HG03097 (cell line): ENCODE measurements around the gene TTYH2.

Source experiments
- ATAC-seq: cut with Tn5 transposase; IDR thresholded peaks from one replicate; pipeline ENCODE4 v1.9.1; 2021; ENCODE audit not compliant: unreplicated experiment, low FRiP score

The TTYH2 gene

GRCh38 chr17:74231928-74232907 lies 18.8 kb downstream of the TTYH2 start:
- no peak for ATAC-seq

GRCh38 chr17:74233937-74234336 lies 20.6 kb downstream of the TTYH2 start:
- no peak for ATAC-seq

DNA sequence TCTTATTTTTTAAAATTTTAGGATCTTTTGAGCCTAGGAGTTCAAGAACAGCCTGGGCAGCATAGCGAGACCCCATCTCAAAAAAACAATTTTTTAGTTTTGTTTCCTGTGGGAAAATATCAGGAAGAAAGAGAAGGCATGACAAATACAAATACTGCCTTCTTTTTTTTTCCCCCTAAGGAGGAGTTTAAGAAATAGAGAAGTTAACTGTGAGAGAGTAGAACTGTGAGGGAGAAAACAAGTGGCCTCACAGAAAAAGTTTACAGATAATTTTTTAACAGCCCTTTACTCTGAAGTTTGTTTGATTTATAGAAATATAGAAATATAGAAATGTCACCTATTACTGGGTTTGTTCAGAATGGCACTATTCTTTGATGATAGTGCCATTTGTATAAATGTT lies 21.1 kb downstream of the TTYH2 start:
- no peak for ATAC-seq

- ATAC-seq, result no peak
Measured at GRCh38 chr17:74235040-74235581, 21.7 kb downstream of the TTYH2 start.

DNA sequence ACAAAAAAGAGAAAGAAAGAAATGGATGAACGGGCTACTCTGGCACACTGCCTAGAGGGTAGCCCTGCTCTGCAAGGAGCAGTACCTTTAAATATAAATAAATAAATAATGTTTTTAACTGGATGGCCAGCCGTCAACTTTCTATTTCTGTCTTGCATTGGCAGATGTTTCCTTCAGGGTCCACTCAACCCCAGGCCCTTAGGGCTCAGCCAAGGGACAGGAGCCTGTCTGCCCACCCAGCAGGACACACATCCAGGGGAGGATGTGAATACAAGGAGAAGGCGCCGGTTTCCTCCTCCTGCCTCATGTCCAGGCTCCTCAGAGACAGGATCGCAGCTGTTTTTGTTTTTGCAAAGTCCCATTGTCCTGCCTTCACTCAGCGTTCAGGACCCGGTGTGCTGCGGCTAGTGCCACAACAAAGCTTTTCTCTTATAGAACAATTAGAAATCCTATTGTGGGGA lies 22.6 kb downstream of the TTYH2 start:
- no peak for ATAC-seq

DNA sequence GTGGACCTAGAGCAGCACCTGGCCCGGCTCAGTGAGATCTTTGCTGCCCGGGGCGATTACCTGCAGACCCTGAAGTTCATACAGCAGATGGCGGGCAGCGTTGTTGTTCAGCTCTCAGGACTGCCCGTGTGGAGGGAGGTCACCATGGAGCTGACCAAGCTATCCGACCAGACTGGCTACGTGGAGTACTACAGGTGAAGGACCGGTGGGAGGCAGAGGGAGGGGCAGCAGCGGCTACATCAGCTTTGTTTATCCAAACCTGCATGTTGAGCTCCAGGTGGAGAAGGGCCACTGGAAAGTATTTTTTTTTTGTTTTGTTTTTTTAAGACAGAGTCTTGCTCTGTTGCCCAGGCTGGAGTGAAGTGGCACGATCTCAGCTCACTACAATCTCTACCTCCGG lies 23.9 kb downstream of the TTYH2 start:
- ATAC-seq, result no peak

DNA sequence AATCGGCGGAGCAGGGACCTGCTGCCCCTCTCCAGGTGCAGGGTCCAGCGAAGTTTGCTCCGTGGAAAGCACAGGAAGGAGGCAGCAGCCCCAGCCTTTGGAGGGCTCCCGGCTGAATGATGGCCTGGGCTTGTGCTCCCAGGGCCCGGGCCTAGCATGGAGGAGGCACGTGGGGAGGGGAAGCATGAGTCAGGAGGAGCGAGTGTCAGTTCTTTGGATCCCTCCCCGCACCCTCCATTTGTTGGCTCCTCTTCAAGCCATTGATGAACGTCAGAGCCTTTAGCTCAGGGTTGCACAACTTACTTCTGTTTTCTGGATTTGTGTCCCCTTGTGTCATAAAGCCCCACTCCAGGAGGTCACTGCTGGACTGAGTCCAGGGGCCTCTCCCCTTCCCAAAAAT lies 25.8 kb downstream of the TTYH2 start:
- ATAC-seq, result no peak

DNA sequence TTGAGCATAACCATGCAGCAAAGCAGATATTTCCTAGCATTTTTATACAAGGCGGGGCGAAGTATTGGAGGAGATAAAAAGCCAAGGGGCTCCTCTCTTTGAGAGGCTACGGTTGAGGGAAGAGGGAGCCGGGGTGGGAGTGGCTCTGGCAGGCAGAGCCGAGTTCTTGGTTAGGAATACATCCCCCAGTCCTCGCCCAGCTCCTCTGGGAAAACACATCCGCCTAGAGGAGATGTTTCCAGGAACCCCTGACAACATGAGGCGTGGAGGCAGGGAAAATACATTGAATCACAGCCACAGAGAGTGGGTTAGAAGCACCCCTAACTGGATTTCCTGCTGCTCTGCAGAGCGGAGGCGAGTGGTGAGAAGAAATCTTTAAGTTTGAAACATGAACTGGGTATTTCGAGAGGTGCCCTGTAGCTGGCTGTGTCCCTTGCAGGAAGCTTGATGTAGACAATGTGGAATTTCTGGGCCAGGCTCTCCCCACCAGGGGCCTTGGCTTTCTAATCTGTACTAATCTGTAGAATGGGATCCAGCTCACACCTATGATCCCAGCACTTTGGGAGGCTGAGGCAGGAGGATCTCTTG lies 27.3 kb downstream of the TTYH2 start:
- no peak for ATAC-seq

- ATAC-seq, result no peak
Measured at GRCh38 chr17:74241431-74241830, 28.1 kb downstream of the TTYH2 start.

GRCh38 chr17:74241847-74242246 lies 28.5 kb downstream of the TTYH2 start:
- ATAC-seq, result no peak

DNA sequence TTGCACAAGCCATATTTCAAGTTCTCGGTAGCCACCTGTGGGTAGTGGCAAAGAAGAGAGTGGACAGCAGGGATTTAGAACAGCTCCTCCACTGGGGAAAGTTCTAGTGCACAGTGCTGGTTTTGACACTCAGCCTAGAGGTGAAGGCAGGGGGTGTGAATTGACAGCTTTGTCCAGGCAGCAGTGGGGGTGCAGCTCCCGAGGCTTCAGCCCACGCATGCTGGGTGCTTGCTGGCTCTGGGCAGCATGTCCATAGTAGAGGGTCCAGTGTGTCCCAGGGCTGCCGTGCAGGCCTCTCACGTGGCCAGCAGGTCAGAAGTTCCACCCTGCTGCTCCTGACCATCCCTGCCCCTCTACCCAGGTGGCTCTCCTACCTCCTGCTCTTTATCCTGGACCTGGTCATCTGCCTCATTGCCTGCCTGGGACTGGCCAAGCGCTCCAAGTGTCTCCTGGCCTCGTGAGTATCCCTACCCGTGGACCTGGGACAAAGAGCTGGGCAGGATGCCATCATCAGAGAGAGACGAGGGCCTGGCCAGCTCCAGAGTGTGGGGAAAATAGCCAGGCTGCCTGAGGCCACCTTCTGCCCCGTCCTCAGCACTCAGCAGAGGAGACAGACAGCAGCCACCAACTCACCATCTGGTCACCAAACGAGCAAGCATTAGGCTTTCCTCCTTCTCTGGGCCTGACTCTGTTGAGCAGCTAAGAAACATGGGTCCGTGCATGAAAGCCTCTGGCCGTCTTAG lies 29.8 kb downstream of the TTYH2 start:
- no peak for ATAC-seq

DNA sequence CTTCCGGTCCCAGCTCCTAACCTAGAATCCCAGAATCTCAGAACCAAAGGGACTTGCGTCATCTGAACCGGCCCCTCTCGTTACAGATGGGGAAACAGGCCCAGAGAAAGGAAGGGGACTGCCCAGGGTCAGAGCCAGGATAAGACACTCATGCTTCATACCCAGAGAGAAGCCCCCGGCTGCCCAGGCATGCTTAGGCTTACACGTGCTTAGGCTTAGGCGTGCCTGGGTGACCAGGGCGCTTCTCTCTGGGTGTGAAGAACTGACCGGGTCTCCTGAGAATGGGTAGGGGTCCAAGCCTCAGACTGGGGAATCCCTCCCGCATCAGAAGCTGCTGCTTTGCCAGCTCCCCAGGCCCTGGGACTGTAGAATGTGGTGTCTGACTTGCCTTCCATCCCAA lies 30.8 kb downstream of the TTYH2 start:
- no peak for ATAC-seq

- no peak for ATAC-seq
Measured at GRCh38 chr17:74244548-74244947, 31.2 kb downstream of the TTYH2 start.

- ATAC-seq, result no peak
Measured at GRCh38 chr17:74245145-74245831, 31.9 kb downstream of the TTYH2 start.

- no peak for ATAC-seq
Measured at GRCh38 chr17:74245871-74246270, 32.5 kb downstream of the TTYH2 start.

- ATAC-seq, result no peak
Measured at GRCh38 chr17:74249590-74250270, 36.4 kb downstream of the TTYH2 start.

GRCh38 chr17:74250324-74250995 lies 37.1 kb downstream of the TTYH2 start:
- no peak for ATAC-seq

- no peak for ATAC-seq
Measured at GRCh38 chr17:74251051-74251450, 37.7 kb downstream of the TTYH2 start.

GRCh38 chr17:74251569-74251968 lies 38.2 kb downstream of the TTYH2 start:
- no peak for ATAC-seq
